SHP77 (cell line): ENCODE data around the gene SARM1.

Experiments used
- DNase-seq, 2 experiments: peaks; one replicate each; lab custom pipeline; 2025; lab: John Stamatoyannopoulos, UW

SARM1 gene

DNA sequence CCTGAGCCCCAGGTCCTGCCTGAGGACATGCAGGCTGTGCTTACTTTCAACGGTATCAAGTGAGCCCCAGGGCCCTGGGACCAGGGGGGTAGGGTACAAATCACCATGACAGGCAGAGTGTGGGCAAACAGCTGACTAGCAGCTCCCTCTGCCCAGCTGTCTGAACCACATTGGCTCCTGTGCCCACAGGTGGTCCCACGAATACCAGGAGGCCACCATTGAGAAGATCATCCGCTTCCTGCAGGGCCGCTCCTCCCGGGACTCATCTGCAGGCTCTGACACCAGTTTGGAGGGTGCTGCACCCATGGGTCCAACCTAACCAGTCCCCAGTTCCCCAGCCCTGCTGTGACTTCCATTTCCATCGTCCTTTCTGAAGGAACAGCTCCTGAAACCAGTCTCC lies 24.5 kb downstream of the SARM1 start:
- DNase-seq, result no peak

GRCh38 chr17:28396635-28397239 lies 25.2 kb downstream of the SARM1 start:
- DNase-seq, result no peak

DNA sequence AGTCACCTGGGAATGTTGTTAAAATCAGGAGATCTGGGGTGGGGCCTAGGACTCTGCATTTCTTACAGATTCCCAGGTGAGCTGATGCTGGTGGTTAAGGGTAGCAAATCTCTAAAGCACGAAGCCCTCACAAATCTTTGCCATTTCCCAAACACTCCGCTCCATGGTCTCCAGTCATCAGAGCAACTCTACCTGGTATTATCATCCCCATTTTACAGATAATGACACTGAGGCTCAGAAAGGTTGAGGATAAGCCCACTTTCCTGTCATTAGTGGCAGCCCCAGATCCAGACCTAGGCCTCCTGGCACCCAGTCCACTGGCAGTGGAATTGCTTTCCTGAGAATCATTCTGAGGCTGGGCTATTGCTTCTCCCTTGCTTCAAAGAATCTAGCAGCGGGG lies 25.8 kb downstream of the SARM1 start:
- no peak for DNase-seq

GRCh38 chr17:28397687-28398279 lies 26.3 kb downstream of the SARM1 start:
- DNase-seq, result no peak

- no peak for DNase-seq
Observed at GRCh38 chr17:28398280-28398981, 26.9 kb downstream of the SARM1 start.

- DNase-seq, result no peak
Observed at GRCh38 chr17:28399808-28400207, 28.3 kb downstream of the SARM1 start.

DNA sequence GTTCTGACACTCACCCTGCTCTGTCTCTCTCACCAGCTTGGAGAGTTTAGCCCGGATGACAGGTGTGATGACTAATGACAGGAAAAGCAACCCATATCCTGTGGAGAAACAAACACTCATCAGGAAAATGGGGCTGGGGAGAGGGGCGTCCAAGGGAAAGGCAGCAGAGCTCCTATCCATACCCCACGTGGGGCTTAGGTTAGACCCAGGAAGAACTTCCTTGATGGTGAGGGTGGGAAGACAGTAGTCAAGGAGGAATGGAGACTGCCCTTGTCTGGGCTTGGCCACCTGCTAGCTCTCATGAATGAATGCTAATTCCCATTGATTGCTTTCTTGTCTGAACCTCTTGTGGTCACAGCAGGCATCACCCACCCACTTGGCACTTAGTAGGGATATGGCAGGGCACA lies 30.7 kb downstream of the SARM1 start:
- no peak for DNase-seq

DNA sequence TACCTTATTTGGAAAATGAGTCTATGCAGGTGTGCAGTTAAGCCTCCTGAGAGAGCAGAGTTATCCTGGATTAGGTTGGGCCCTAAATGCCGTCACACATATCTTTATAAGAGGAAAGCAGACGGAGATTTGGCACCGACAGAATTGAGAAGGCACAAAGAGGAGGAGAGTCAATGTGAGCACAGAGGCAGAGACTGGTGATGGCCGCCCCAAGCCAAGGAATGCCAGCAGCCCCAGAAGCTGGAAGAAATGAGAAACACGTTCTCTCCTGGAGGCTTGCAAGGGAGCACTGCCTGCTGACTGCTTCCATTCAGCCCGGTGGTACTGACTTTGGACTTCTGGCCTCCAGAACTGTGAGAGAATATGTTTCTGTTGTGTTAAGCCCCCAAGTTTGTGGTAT lies 31.4 kb downstream of the SARM1 start:
- no peak for DNase-seq

DNA sequence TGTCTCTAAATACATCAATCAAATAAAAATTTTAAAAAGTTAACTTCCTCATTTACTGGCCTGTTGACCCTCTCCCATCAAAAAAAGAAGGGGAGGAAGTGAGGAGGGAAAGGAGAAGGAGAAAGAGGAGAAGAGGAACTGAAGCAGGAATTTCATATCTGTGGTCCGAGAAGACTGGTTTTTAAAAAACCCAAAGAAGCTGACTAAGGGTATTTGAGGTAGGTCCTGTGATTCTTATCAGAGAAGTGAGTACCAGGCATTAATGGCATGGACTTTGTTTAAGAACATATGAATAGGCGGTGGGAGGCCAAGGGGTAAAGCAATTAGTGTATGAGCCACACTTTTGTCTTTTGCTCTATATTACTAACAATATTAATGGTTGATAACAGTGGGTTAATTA lies 32.5 kb downstream of the SARM1 start:
- no peak for DNase-seq

- DNase-seq, result no peak
Observed at GRCh38 chr17:28404461-28404811, 32.9 kb downstream of the SARM1 start.

DNA sequence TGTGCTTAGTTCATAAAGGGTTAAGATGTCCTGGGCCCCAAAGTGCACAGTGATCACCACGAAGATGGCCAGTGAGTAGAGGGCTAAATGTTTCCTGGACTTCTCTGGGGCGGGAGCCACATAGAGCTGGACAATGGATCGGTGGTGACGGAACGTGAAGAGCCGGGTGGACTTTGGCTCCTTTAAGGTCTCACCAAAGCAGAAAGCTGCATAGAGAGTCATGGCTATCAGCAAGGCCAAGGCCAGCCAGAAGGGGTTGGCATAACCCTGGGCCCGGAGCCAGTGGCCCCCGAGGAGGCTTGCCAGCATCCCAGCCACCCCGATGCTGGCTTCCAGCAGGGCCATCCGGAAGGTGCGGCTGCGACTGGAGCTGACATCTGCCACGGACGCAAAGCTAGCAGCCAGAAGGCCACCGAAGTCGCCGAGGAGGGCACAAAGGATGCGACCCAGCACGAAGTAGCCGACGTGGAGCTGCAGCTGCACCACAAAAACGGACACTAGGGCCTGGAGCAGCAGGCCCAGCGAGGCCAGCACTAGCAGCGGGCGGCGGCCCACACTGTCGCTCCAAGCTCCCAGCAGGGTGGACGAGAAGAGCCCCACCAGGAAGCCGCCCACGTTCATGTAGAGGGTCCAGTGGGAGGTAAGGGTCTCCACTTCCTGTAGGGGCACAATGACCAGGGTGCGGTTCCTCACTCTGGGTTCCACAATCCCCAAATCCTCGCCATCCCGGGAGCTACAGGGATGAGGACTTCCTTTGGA lies 33.5 kb downstream of the SARM1 start:
- DNase-seq, result peak in 1 of 2 experiments; percentile 19

GRCh38 chr17:28405632-28406472 lies 34.4 kb downstream of the SARM1 start, which contains the start of gene SLC46A1:
SLC46A1 (minus strand) TSS chr17:28406212; CDS start chr17:28406114, 98 bp downstream.
- DNase-seq, result peak; percentile 15 to 44

GRCh38 chr17:28406473-28406814 lies 35.0 kb downstream of the SARM1 start:
- DNase-seq, result peak; percentile 39 to 53

DNA sequence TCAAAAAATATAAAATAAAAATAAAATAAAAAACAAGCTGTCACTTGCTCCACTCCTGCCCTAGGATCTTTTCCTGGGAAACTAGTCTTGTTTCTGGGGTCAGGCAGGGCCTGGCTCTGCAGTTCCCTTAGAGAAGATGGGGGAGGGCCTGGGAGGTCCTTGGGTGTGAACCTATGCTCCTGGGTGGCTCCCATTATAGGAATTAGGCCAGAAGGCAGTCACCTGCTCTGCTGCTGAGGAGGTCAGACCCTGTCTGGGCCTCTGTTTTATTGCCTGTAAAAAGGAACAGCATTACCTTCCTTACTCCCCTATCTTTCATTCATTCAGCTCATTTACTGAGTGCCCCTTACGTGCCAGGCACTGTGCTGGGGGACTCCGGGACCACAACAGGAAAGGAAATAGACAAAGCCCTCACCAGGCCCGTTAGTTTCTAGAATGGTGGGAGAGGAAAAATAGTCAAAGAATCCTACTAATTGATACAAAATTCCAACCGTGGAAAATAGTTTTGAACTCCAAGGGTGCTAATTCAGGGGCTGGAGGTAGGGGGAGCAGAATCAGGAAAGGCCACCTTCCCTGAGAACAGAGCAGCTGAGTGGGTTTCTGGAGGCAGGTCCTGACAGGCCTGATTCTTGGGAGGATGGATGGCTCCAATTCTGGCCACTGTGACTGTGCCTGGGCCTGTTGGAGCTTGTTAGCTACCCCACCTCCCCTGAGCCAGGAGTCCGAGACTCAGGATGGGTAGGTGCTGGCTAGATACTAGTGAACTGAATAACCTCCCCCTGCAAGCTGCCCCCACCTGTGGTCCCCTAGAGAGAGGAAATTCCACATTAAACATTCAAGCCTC lies 35.9 kb downstream of the SARM1 start:
- peak; percentile 22 to 42 for DNase-seq

DNA sequence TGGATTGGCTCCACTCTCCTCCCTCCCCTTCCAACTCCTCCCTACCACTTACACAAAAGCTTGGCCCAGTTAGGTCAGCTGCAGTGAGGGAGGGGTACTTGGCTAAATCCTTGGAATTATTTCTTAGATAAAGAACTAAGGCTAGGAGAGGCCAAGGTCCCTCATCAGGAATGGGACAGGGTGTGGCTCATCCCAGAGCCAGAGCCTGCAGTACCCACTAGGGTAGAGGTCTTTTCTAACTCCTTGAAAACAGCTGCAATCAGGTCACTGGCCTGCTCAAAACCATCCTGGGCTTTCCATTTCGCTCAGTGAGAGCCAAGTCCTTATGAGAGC lies 36.4 kb downstream of the SARM1 start:
- no peak for DNase-seq

- no peak for DNase-seq
Observed at GRCh38 chr17:28412099-28412498, 40.6 kb downstream of the SARM1 start.

- no peak for DNase-seq
Observed at GRCh38 chr17:28413804-28414203, 42.3 kb downstream of the SARM1 start.

DNA sequence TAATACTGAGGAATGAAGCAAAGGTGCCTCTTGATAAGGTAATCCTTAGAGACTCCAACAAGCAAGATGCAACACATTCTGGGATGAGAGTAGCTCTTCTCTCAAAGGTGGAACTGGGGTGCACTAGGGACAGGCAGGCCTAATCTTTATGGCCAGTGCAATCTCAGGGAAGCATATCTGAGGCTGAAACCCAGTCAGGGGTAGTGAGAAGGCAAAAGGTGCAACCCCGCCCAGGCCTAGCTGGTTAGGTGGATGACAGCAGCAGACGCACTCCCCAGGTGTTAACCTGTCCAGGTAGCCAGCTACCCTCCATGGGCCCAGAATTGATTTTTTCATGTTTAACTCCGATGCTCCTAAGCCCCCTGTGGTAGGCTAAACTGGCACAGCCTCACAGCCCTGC lies 44.4 kb downstream of the SARM1 start:
- no peak for DNase-seq

- DNase-seq, result peak; percentile 46 to 67
Observed at GRCh38 chr17:28416703-28417311, 45.3 kb downstream of the SARM1 start.

- DNase-seq, result no peak
Observed at GRCh38 chr17:28421787-28422305, 50.4 kb downstream of the SARM1 start.
